ENCODE data around the gene AFF1. TPM values are rescaled to one million over a fixed set of nuclear protein-coding genes. Genes with fewer than 3 reads are reported as not detected.
"Not testable (repeated sequence)": the region's sequence is repeated elsewhere in the genome, so short reads cannot be mapped to it uniquely, and the experiment has no call there.

The AFF1 gene
- total RNA-seq, 1 experiment from 2014 or later: 52.8 TPM

DNA sequence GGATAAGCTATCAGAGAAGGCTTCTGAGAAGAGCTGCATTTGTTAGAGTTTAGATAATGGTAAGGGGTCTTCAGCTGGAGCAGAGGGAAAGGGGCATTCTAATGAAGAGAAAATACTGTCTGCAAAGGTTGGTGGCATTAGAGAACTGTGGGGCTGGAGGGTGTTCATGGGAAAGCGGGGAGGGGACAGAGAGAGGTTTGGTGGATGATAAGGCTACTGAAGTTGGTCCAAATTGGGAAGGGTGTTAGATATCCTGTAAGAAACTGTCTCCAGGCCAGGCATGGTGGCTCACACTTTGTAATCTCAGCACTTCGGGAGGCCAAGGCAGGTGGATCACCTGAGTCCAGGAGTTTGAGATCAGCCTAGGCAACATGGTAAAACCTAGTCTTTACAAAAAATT lies 59.9 kb downstream of the AFF1 start:
- Histone ChIP-seq H3K27me3 (ENCODE audit: insufficient read depth, low read depth) (no peaks in the 10 kb centered on the region), H3K27ac (no peak overlapping the region), H3K79me2 (ENCODE audit: low read depth) (0 out of 2 replicates have a peak, but pooled peaks cover 2% of the 10 kb centered on the region), H4K20me1 (ENCODE audit: insufficient read depth) (no peaks in the 10 kb centered on the region), H3K4me2 (no peak overlapping the region), H3F3A (ENCODE audit: insufficient read depth, low read depth) (no peaks in the 10 kb centered on the region), H3K9me2 (ENCODE audit: insufficient read depth) (no peaks in the 10 kb centered on the region), H3K4me3 (no peak overlapping the region), H3K4me1 (replicated peaks; ENCODE audit: insufficient read depth) (no peaks in the 10 kb centered on the region), H3K36me3 (ENCODE audit: low read depth) (no peaks in the 10 kb centered on the region), H3K9me3 (ENCODE audit: insufficient read depth, low read depth) (no peaks in the 10 kb centered on the region), H2AFZ (no peak overlapping the region)
- ChIA-PET CTCF (no interaction called here), POLR2A (ENCODE audit: unreplicated experiment) (no interaction called here)
- intact Hi-C loops (cut with micrococcal nuclease; ENCODE audit: unreplicated experiment): no loop called here
- no peak for TF ChIP-seq EZH2 (IDR thresholded peaks at IDR 0.05; ENCODE audit: low read depth)
- TF ChIP-seq, protein P1, sequence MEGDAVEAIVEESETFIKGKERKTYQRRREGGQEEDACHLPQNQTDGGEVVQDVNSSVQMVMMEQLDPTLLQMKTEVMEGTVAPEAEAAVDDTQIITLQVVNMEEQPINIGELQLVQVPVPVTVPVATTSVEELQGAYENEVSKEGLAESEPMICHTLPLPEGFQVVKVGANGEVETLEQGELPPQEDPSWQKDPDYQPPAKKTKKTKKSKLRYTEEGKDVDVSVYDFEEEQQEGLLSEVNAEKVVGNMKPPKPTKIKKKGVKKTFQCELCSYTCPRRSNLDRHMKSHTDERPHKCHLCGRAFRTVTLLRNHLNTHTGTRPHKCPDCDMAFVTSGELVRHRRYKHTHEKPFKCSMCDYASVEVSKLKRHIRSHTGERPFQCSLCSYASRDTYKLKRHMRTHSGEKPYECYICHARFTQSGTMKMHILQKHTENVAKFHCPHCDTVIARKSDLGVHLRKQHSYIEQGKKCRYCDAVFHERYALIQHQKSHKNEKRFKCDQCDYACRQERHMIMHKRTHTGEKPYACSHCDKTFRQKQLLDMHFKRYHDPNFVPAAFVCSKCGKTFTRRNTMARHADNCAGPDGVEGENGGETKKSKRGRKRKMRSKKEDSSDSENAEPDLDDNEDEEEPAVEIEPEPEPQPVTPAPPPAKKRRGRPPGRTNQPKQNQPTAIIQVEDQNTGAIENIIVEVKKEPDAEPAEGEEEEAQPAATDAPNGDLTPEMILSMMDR (conservative IDR thresholded peaks at IDR 0.05): no peak
- no TSS peak for BruUV-seq (replicated peaks)
- no peak for DNase-seq

DNA sequence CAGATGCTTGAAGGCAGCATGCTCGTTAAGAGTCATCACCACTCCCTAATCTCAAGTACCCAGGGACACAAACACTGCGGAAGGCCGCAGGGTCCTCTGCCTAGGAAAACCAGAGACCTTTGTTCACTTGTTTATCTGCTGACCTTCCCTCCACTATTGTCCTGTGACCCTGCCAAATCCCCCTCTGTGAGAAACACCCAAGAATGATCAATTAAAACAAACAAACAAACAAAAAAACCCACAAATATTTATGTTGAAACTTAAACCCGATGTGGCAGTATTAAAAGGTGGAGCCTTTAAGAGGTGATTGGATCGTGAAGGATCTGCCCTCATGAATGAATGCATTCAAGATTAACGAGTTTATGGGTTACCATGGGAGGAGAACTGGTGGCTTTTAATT lies 61.7 kb downstream of the AFF1 start:
- H2AFZ ChIP-seq; H3K79me2 ChIP-seq (ENCODE audit: low read depth); H3K4me3 ChIP-seq; H3K4me1 ChIP-seq (replicated peaks; ENCODE audit: insufficient read depth); H3K36me3 ChIP-seq (ENCODE audit: low read depth); H3K9me3 ChIP-seq (ENCODE audit: insufficient read depth, low read depth); intact Hi-C loops (cut with micrococcal nuclease; ENCODE audit: unreplicated experiment); BruUV-seq (replicated peaks); DNase-seq; H3F3A ChIP-seq (ENCODE audit: insufficient read depth, low read depth); H3K27ac ChIP-seq; H4K20me1 ChIP-seq (ENCODE audit: insufficient read depth); H3K9me2 ChIP-seq (ENCODE audit: insufficient read depth); CTCF ChIA-PET; H3K4me2 ChIP-seq; H3K27me3 ChIP-seq (ENCODE audit: insufficient read depth, low read depth); POLR2A ChIA-PET (ENCODE audit: unreplicated experiment): not testable (repeated sequence)

DNA sequence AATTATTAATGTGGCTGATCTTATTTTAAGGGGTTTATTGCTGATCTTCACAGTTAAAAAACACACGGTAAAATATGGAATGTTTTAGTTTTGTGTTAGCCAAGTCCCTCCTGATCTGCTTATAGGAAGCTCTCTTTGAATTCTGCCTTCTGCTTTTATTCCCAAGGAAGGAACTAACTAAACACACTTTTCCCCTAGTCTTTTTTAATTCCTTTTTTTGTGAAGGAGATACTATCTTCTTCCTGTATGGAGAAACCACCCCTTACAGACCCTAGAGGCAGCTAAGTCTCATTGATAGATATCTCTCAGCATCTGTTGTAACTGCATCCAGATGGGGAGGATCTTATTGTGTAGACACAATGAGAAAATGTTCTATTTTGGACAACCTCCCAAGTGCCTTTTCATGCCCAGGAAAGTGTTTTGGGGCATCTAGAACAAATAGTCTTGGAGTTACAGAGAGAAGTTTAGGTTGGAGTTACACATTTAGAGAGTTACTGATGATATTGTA lies 64.4 kb downstream of the AFF1 start:
- intact Hi-C loops (cut with micrococcal nuclease; ENCODE audit: unreplicated experiment): no loop called here
- no peak for DNase-seq
- no TSS peak for BruUV-seq (replicated peaks)

More for the DNA sequence above, 64.4 kb downstream of the AFF1 start:
- Histone ChIP-seq H3K9me2 (ENCODE audit: insufficient read depth) (no peaks in the 10 kb centered on the region), H3K36me3 (ENCODE audit: low read depth) (no peaks in the 10 kb centered on the region), H3K79me2 (ENCODE audit: low read depth) (0 out of 2 replicates have a peak, but pooled peaks cover 4% of the 10 kb centered on the region), H3K4me2 (no peak overlapping the region), H2AFZ (no peak overlapping the region), H3K27ac (no peak overlapping the region), H3F3A (ENCODE audit: insufficient read depth, low read depth) (no peaks in the 10 kb centered on the region), H4K20me1 (ENCODE audit: insufficient read depth) (no peaks in the 10 kb centered on the region), H3K4me3 (no peak overlapping the region), H3K27me3 (ENCODE audit: insufficient read depth, low read depth) (no peaks in the 10 kb centered on the region), H3K9me3 (ENCODE audit: insufficient read depth, low read depth) (no peaks in the 10 kb centered on the region), H3K4me1 (replicated peaks; ENCODE audit: insufficient read depth) (peaks cover 11% of the 10 kb centered on the region)
- ChIA-PET CTCF (no interaction called here), POLR2A (ENCODE audit: unreplicated experiment) (no interaction called here)
- TF ChIP-seq, protein P1 (conservative IDR thresholded peaks at IDR 0.05): no peak
- TF ChIP-seq EZH2 (IDR thresholded peaks at IDR 0.05; ENCODE audit: low read depth): no peak
